GM21723 (cell line): ENCODE data around the gene SLC5A12.

Experiments
- ATAC-seq: cut with Tn5 transposase; IDR thresholded peaks from one replicate; pipeline ENCODE4 v1.9.1; 2021; ENCODE audit warnings: mild to moderate bottlenecking, moderate library complexity; ENCODE audit not compliant: unreplicated experiment

Gene SLC5A12

DNA sequence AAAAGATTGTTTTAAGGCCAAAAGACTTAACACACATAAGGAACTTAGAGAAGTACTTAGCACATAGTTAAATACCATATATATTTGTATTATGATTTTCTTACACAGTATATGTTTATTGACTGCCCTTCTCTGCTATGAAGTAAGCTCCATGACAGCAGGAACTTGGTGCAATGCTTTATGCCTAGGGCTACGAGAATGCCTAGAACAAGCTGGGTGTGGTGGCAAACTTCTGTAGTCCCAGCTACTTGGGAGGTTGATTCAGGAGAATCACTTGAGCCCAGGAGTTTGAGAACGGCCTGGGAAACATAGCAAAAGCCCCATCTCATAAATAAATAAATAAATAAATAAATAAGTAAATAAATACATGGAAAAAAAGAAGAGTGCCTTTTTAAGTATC, 1.9 kb downstream of the SLC5A12 start:
- ATAC-seq, result no peak

DNA sequence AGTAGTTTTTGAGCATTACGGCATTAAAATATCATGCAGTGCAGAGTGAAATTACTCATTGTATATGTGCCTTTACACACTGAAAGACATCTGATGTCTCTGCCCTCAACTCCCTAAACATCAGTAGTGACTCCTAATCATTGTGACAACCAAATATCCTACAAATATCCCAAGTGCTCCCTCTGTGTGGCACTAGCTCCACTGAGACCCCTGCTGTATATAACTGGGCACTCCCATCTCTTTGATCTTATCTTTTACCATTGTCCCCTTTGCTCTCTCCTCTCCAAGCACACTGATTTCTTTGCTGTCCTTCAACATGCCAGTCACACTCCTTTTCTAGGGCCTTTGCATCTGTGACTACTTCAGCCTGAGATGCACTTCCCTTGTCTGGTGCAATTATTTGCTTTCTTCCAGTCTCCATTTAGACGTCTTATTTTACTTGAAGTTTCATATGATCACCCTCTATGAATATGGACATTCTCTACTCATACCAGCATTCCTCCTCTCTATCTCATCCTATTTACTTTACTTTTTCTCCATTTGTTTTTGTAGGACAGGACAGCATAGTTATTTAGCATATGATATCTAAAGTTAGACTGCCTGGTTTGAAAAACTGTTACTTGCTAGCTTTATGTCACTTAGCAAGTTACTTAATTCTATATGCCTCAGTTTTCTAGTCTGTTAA, 2.4 kb downstream of the SLC5A12 start:
- no peak for ATAC-seq

GRCh38 chr11:26717771-26718170, 4.1 kb downstream of the SLC5A12 start:
- no peak for ATAC-seq

DNA sequence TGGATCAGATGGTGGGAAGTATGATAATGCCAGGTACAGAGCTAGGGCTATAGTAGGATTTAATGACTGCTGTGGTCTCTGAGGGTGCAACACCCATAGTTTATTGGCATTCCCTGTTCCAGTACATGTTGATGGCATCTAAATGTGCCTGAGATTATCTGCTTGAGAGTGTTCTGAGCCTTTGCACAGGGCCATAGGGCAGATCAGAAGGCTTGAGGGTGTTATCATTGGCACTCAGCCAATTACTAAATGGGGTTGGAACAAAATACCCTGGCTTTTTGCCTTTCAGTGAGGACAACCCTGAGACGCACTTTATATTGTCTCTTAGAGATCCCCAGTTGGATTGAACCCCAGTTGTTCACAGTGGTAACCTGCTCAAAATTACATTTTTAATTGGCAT, 6.7 kb downstream of the SLC5A12 start:
- ATAC-seq, result no peak

GRCh38 chr11:26712497-26712896, 9.4 kb downstream of the SLC5A12 start:
- ATAC-seq, result no peak

- no peak for ATAC-seq
Measured at GRCh38 chr11:26710489-26710888, 11.4 kb downstream of the SLC5A12 start.

- no peak for ATAC-seq
Measured at GRCh38 chr11:26708736-26709456, 13.0 kb downstream of the SLC5A12 start.

DNA sequence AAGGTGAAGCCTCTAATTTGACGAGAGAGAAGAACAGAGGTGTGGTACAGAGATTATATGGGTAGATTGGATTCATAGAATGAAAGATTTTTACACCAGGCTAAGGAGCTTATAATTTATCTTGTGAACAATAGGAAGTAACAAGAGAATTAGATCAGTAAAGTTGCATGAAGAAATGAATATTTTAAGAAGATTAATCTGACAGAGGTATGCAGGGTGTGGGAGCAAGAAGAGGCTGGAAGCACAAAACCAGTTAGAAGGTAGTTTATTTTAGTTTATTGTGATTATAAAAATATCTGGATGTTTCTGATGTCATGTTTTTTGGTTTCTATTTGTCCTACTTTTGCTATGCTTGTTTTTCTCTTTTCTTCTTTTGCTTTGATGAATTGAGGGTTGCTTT, 15.7 kb downstream of the SLC5A12 start:
- ATAC-seq, result no peak

- ATAC-seq, result no peak
Measured at GRCh38 chr11:26704249-26704648, 17.6 kb downstream of the SLC5A12 start.

- ATAC-seq, result no peak
Measured at GRCh38 chr11:26703411-26704191, 18.3 kb downstream of the SLC5A12 start.

GRCh38 chr11:26702406-26702805, 19.5 kb downstream of the SLC5A12 start:
- no peak for ATAC-seq

GRCh38 chr11:26700574-26701235, 21.2 kb downstream of the SLC5A12 start:
- no peak for ATAC-seq

- no peak for ATAC-seq
Measured at GRCh38 chr11:26698224-26698623, 23.6 kb downstream of the SLC5A12 start.

DNA sequence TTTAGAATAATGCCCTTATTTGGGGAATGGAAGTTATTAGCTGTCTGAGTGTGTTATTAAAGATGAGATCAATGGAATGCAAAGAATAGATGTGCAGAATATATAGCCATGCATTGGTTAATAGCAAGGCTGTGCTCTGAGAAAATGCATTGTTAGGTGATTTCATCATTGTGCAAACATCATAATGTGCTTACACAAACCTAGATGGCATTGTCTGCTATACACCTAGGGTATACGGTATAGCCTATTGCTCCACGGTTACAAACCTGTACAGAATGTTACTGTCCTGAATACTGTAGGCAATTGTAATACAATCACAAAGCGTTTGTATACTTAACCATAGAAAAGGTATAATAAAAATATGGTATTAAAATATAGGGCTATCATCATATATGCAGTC, 25.5 kb downstream of the SLC5A12 start:
- no peak for ATAC-seq

- ATAC-seq, result no peak
Measured at GRCh38 chr11:26688701-26689100, 33.2 kb downstream of the SLC5A12 start.

DNA sequence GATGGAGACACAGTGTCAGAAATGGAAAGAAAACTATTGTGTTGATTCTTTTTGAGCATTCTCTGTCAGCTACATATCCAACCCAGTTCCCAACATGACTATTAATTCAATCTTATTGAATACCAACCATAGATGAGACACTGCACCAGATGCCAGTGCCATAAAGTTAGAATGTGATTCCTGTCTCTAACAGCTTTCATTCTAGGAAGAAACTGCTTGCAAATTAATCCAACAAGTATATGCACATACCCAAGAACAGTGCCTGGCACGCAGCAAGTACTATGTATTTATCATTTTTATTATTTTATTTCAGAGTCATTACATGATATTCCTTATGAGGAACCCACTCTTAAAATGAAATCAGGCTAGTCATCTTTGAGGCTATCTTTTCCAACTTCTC, 34.5 kb downstream of the SLC5A12 start:
- ATAC-seq, result no peak

DNA sequence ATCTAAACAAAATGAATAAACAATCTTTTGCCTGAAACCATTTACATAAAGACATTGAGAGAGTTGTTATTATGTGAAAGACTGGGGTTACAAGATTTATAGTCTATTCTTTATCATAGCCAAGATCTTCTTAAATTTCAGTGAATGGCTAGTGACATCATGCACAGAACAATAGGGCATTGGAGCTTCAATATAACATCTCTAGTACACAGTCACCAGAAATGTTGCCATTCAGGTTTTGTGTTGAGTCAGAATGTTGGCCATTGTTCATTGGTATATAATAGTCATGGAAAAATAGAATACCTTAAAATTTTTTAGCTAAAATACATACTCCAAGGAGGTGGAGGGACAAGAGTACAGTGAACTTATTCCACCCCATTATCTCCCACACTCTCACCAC, 44.3 kb downstream of the SLC5A12 start:
- no peak for ATAC-seq

- ATAC-seq, result no peak
Measured at GRCh38 chr11:26676641-26677040, 45.2 kb downstream of the SLC5A12 start.

GRCh38 chr11:26675233-26675928, 46.5 kb downstream of the SLC5A12 start:
- no peak for ATAC-seq

GRCh38 chr11:26665946-26666345, 55.9 kb downstream of the SLC5A12 start:
- no peak for ATAC-seq

- ATAC-seq, result no peak
Measured at GRCh38 chr11:26665036-26665435, 56.8 kb downstream of the SLC5A12 start.
